ENCODE results near the gene SAMD4A. TPM values are rescaled to one million over a fixed set of nuclear protein-coding genes. Genes with fewer than 3 reads are reported as not detected.

The SAMD4A gene
- total RNA-seq, 4 donors from 2014 or later, result 15.3 to 40.2 (median 22.3) TPM

GRCh38 chr14:54680651-54681050 is 113.7 kb downstream of the SAMD4A start:
- H3K27ac ChIP-seq, result no peak overlapping the region
- no peaks in the 10 kb centered on the region for H3K27me3 ChIP-seq
- H3K9me3 ChIP-seq, result no peaks in the 10 kb centered on the region
- no peak overlapping the region for H3K4me3 ChIP-seq
- TF ChIP-seq, protein P1, sequence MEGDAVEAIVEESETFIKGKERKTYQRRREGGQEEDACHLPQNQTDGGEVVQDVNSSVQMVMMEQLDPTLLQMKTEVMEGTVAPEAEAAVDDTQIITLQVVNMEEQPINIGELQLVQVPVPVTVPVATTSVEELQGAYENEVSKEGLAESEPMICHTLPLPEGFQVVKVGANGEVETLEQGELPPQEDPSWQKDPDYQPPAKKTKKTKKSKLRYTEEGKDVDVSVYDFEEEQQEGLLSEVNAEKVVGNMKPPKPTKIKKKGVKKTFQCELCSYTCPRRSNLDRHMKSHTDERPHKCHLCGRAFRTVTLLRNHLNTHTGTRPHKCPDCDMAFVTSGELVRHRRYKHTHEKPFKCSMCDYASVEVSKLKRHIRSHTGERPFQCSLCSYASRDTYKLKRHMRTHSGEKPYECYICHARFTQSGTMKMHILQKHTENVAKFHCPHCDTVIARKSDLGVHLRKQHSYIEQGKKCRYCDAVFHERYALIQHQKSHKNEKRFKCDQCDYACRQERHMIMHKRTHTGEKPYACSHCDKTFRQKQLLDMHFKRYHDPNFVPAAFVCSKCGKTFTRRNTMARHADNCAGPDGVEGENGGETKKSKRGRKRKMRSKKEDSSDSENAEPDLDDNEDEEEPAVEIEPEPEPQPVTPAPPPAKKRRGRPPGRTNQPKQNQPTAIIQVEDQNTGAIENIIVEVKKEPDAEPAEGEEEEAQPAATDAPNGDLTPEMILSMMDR (IDR thresholded peaks at IDR 0.05), result no peak
- TF ChIP-seq POLR2A (IDR thresholded peaks at IDR 0.05) (no peak), POLR2AphosphoS5 (IDR thresholded peaks at IDR 0.05) (no peak), EP300 (IDR thresholded peaks at IDR 0.05; ENCODE audit: low read depth) (no peak)
- in situ Hi-C loops (cut with MboI; ENCODE audit: low pct_ligation_motif_present in 1 of 4, low pct_unique_long_range_greater_than_20kb in 1 of 4, low sequenced_read_pairs in 3 of 4), result loop anchor here in 1 of 4 donors (10.0 kb wide), 1 partner anchor 106 kb away; no protein-coding TSS in a partner anchor
- no peak for DNase-seq
- peaks cover 2 to 39% (median 17%) of the 10 kb centered on the region in 4 donors for H3K4me1 ChIP-seq
- intact Hi-C loops (cut with DNase I; ENCODE audit: low total_unique reads), result no loop called here
- no peaks in the 10 kb centered on the region for H3K36me3 ChIP-seq
- 84 to 89% methylated on average over 3 to 6 of the region's 6 CpGs for WGBS, 2 donors (ENCODE audit: low coverage in 1 of 2)

DNA sequence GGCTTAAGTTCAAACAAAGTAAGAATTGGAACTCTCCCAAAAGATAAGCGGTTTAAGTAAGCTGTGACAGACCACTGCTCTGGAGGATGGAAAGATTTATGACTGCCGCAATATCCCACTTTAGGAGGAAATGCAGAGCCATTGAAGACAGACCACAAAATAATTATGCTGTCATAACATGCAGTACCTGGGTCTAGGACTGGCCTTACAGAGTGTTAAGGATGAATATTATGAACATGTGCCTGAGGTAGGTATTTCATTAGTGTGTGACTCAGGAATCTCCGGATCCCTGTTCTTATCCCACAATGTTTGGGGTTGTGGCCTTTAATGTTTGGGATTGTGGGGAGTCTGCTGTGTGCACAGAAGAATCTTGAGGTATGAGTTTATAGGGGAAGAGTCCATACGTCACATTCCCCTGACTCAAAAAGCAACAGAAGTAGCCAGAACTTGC is 114.9 kb downstream of the SAMD4A start:
- Histone ChIP-seq H3K9me3 (no peaks in the 10 kb centered on the region), H3K4me3 (no peak overlapping the region), H3K27ac (no peak overlapping the region), H3K4me1 (peaks cover under 1 to 39% (median 17%) of the 10 kb centered on the region in 4 donors), H3K27me3 (no peaks in the 10 kb centered on the region), H3K36me3 (no peaks in the 10 kb centered on the region)
- intact Hi-C loops (cut with DNase I; ENCODE audit: low total_unique reads) (no loop called here), in situ Hi-C loops (cut with MboI; ENCODE audit: low pct_ligation_motif_present in 1 of 4, low pct_unique_long_range_greater_than_20kb in 1 of 4, low sequenced_read_pairs in 3 of 4) (loop anchor here in 1 of 4 donors (10.0 kb wide), 1 partner anchor 107 kb away; no protein-coding TSS in a partner anchor)
- WGBS, 2 donors (ENCODE audit: low coverage in 1 of 2), result 83 to 92% methylated on average over 4 of the region's 4 CpGs
- no peak for TF ChIP-seq POLR2A (IDR thresholded peaks at IDR 0.05)
- TF ChIP-seq, protein P1 (IDR thresholded peaks at IDR 0.05), result no peak
- no peak for TF ChIP-seq EP300 (IDR thresholded peaks at IDR 0.05; ENCODE audit: low read depth)
- TF ChIP-seq POLR2AphosphoS5 (IDR thresholded peaks at IDR 0.05), result no peak
- DNase-seq, result no peak

GRCh38 chr14:54682578-54682977 is 115.7 kb downstream of the SAMD4A start:
- H3K4me1 ChIP-seq, result peaks cover 0 to 42% (median 17%) of the 10 kb centered on the region in 4 donors
- no peaks in the 10 kb centered on the region for H3K36me3 ChIP-seq
- peak overlapping the region in 1 of 4 donors; percentile 80 for H3K27ac ChIP-seq
- 93 to 95% methylated on average over 2 to 3 of the region's 3 CpGs for WGBS, 2 donors (ENCODE audit: low coverage in 1 of 2)
- in situ Hi-C loops (cut with MboI; ENCODE audit: low pct_ligation_motif_present in 1 of 4, low pct_unique_long_range_greater_than_20kb in 1 of 4, low sequenced_read_pairs in 3 of 4), result loop anchor here in 1 of 4 donors (10.0 kb wide), 1 partner anchor 108 kb away; no protein-coding TSS in a partner anchor
- TF ChIP-seq, protein P1 (IDR thresholded peaks at IDR 0.05), result no peak
- TF ChIP-seq POLR2A (IDR thresholded peaks at IDR 0.05), result no peak
- no peak for TF ChIP-seq EP300 (IDR thresholded peaks at IDR 0.05; ENCODE audit: low read depth)
- no peak for TF ChIP-seq POLR2AphosphoS5 (IDR thresholded peaks at IDR 0.05)
- H3K9me3 ChIP-seq, result no peaks in the 10 kb centered on the region
- H3K4me3 ChIP-seq, result no peak overlapping the region
- intact Hi-C loops (cut with DNase I; ENCODE audit: low total_unique reads), result no loop called here
- H3K27me3 ChIP-seq, result no peaks in the 10 kb centered on the region
- DNase-seq, result no peak

- H3K4me3 ChIP-seq, result no peak overlapping the region
Observed at GRCh38 chr14:54683882-54684794, 117.2 kb downstream of the SAMD4A start.

More at GRCh38 chr14:54683882-54684794, 117.2 kb downstream of the SAMD4A start:
- Histone ChIP-seq H3K9me3 (no peaks in the 10 kb centered on the region), H3K36me3 (no peaks in the 10 kb centered on the region), H3K4me1 (peaks cover 0 to 46% (median 15%) of the 10 kb centered on the region in 4 donors), H3K27ac (peak overlapping the region; percentile 61 to 80 (median 78)), H3K27me3 (no peaks in the 10 kb centered on the region)
- WGBS, 2 donors (ENCODE audit: low coverage in 1 of 2), result 20 to 59% methylated on average over 1 to 8 of the region's 8 CpGs
- in situ Hi-C loops (cut with MboI; ENCODE audit: low pct_ligation_motif_present in 1 of 4, low pct_unique_long_range_greater_than_20kb in 1 of 4, low sequenced_read_pairs in 3 of 4), result loop anchor here in 1 of 4 donors (10.0 kb wide), 1 partner anchor 109 kb away; no protein-coding TSS in a partner anchor
- TF ChIP-seq, protein P1 (IDR thresholded peaks at IDR 0.05), result no peak
- TF ChIP-seq POLR2A (IDR thresholded peaks at IDR 0.05) (no peak), POLR2AphosphoS5 (IDR thresholded peaks at IDR 0.05) (peak in 2 of 3 donors; percentile 33 to 38), EP300 (IDR thresholded peaks at IDR 0.05; ENCODE audit: low read depth) (no peak)
- peak; percentile 37 for DNase-seq
- intact Hi-C loops (cut with DNase I; ENCODE audit: low total_unique reads), result no loop called here

Measured in transverse colon (tissue), 4 donors.